ENCODE results near the gene ENTPD1.
"Not testable (repeated sequence)": the region's sequence is repeated elsewhere in the genome, so short reads cannot be mapped to it uniquely, and the experiment has no call there.

Gene ENTPD1

DNA sequence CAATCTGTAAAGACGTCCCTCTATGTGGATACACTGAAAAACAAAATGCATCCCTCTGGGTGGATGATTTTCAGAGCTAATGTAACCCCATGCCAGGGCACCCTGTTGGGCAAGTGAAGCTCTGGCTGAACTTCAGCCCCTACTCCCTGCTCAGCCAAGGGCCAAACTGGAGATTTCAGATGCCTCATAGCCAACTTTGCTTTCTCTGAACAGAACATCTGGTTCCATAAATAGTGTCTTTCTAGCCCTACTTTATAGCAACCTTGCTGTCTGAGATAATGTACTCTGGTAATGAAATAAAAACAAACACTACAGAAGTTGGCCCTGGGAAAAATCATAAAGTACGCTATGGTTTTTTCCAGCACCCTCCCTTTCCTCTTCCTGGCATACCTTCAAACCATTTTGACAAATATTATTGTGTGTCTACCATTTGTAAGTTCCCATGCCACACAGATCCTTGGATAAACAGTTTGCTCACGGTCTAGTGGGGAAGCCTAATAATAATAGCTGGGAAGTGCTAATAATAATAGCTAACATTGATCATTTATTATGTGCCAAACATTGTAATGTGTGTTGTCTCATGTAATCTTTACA is 3.4 kb downstream of the ENTPD1 start:
- DNase-seq: no peak

DNA sequence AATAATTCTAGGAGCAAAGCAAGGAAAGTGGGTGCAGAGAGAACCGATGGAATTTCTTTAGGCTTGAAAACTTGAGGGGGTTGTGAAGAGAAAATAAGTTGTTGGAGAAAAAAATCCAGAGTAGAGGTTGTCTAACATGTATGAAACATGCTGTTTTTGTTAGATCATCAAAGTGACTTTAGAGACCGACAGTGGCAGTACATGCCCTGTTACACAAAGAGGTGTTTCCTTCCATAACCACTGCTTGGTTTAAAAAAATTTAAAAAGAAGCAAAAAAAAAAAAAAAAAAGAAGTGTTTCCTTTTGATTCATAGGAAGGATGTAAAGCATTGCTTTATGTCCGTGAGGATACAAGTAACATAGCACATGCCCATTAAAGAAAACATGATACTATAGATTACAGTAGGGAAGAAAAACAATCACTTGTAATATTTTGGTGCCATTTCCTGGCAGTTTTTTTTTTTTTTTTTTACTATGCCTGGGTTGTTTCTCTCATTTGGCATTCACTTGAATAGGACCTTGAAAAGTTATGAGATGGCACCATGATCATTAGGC is 6.1 kb downstream of the ENTPD1 start:
- DNase-seq: no peak

DNA sequence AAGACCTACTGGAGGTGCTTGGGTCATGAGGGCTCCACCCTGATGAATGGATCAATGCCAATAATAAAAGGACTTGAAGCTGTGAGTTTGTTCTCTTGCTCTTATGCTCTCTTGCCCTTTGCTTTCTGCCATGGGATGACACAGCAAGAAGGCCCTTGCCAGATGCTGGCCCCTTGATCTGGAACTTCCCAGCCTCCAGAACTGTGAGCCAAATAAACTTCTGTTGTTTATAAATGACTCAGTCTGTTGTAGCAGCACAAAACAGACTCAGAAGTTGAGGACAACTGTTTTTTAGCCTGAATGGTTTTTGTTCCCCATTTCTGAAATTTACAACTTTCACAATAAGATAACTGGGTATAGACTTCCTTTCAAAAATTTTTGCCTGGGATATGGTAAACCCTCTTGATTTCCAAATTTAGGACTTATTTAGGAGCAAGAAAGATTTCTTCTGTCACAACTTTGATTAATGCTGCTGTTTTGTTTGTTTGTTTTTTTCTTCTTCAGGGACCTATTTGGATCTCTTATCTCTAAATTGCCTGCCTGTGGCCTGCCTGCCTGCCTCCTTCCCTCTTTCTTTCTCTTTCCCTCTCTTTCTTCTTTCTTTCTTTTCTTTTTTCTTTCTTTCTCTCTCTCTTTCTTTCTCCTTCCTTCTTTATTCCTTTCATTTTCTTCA is 12.1 kb downstream of the ENTPD1 start:
- DNase-seq: no peak

DNA sequence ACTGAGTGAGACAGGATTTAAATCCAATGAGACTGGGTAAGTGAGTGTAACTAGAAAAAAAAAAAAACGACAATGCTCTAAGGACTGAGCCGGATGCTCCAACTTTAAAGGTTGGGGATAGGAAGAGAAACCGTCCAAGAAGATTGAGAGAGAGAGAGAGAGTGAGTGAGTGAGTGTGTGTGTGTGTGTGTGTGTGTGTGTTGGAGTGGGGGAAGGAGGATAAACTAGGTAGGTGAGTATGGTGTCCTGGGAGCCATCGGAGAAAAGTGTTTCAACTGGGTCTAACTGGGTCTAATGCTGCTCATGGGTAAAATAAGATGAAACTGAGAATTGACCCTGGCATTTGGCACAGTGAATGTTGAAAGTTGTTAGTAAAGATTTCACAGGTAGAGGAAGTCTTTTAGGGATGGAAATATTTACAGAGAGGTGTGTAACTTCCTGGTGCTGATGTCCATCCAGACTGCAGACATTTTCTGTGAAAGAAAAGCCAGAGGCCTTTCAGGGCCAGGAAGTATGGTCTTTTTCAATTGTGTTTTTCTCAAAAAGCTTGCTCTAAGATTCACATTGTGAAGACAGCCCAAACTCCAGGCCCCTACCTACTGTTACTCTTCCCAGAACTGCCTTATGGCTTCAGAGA is 14.2 kb downstream of the ENTPD1 start:
- DNase-seq: no peak

DNA sequence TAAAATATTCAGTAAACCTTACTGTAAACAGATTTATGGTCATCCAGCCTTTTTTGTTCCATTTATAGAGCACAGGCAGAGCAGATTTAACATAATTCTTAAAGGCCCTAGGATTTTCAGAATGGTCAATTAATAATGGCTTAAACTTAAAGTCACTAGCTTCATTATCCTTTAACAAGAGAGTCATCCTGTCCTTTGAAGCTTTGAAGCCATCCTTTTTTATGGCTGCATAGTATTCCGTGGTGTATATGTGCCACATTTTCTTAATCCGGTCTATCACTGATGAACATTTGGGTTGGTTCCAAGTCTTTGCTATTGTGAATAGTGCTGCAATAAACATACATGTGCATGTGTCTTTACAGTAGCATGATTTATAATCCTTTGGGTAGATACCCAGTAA is 17.5 kb downstream of the ENTPD1 start:
- DNase-seq: not testable (repeated sequence)

DNA sequence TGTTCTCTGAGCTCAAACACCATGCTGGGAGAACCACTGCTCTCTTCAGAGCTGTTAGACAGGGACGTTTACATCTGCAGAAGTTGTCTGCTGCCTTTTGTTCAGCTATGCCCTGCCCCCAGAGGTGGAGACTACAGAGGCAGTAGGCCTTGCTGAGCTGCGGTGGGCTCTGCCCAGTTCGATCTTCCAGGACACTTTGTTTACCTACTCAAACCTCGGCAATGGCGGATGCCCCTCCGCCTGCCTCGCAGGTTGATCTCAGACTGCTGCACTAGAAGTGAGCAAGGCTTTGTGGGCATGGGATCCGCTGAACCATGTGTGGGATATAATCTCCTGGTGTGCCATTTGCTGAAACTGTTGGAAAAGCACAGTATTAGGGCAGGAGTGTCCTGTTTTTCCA is 21.7 kb downstream of the ENTPD1 start:
- not testable (repeated sequence) for DNase-seq

DNA sequence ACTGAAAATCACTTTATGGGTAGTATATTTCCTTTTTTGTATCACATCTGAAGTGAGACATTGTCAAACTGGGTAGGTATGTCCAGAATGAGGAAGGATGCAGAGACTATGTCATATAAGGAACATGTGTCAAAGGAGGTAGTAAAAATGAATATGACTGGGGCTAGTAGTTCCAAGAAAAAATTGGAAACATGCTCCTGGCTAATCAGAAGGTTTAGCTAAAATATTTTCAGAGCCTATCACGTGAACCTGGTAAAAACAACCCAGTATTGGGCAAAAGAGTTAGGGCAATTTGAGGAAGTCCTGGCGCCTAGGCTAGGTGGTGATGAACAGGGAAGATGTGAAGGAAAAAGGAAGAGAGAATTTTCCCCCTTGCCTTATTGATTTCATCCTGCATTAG is 26.4 kb downstream of the ENTPD1 start:
- no peak for DNase-seq

DNA sequence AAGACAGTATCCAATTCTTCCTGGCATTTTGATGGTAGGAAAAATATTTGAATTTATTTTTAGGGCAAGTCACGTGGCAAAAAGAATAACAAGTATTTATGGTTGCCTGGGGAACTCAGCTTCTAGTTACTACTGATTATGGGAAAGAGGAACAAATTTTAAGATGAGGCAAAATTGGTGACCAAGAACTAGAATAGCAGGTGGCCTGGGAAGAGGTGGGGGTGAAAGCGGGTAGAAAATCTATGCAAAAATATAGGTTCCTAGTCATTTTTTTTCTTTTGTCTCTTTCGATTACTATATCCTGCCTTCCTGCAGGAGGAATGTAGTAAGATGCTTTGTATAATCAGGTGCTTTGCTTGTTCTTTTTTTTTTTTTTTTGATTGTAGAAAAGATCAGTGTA is 27.8 kb downstream of the ENTPD1 start:
- no peak for DNase-seq

DNA sequence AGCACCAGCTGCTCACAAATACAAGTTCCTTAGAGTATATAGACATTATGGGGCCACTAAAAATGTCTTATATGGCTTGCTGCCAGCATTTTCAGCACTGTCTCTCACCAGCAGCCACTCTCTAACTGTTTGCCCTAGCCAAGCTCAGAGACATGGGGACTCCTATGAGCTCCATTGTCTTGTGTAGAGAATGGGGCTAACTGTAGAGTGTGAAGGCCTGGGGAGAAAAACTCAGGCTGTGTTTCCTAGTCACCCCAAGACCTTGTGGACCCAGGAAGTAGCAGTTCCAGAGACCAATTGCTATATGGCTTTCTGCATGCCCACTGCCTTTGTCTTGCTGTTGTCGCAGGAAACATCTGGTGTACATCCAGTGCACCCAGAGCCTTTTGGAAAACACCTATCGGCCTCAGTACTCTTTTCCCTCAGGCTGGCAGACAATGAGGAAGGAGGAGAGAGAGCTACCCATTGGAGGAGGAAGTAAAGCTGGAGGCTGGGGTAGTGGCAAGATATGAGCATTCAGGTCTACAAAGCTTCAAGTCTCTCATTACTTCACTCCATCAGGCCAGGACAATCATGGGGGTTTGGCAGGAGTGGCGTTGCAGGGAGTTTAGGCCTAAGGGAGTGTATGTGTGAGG is 28.4 kb downstream of the ENTPD1 start:
- peak; percentile 22 to 78 for DNase-seq

DNA sequence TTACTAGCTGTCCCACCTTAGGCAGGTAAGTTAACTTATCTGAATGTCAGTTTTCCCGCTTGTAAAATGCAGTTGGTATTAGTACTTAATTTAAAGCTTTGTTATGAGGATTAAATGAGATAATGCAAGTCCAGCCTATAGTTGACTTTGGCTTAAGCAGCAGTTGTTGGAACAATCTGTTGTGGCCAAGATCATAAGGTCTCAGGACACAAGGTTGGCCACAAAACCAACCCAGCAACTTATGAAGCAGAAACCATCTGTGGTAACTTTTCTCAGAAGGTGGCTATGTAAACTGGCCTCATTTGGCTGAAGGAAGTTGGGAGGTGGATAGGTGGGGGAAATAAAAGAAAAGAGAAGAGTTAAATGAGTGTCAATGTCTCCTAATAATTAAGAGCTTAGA is 29.4 kb downstream of the ENTPD1 start:
- DNase-seq: no peak

- DNase-seq: peak in 1 of 2 experiments; percentile 20
These were observed 30.1 kb downstream of the ENTPD1 start for GRCh38 chr10:95785942-95786669.

DNA sequence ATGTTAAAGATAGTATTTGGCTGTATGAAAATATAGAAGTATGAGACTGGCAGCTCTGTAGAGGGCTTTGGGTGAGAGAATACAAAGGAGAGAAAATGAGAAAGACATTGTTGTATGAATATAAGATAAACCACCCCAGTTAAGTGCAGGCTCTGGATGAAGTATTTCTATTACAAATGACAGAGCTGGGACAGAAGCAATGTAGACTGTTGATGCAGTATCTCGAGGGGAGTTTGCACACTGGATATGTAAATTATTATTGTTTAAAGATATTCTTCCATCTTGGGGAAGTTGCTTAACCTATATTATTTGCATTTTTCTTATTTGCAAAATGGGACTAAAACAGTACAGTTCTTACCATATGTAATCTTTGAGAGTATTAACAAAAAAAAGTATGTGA is 31.5 kb downstream of the ENTPD1 start:
- DNase-seq: no peak

- no peak for DNase-seq
These were observed 32.9 kb downstream of the ENTPD1 start for GRCh38 chr10:95788830-95789229.

- DNase-seq: no peak
These were observed 33.9 kb downstream of the ENTPD1 start for GRCh38 chr10:95789902-95790301.

DNA sequence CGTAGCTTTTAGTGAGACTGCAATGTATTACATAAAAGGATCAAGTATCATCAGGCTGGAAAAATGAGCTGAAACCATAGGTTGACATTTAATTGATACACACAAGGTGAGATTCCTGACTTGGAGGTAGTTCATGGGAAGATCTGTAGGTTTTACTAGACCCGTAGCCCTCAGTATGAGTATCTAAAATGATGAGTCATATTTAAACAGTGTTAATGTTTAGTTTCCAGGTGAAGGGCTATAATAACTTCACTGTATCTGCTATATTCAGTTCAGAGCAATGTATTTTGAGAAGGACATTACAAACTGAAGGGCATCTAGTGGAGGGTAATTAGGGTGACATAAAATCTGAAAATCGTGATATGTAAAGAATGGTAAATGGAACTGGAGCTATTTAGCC is 35.0 kb downstream of the ENTPD1 start:
- no peak for DNase-seq

GRCh38 chr10:95791425-95791979 is 35.5 kb downstream of the ENTPD1 start:
- no peak for DNase-seq

DNA sequence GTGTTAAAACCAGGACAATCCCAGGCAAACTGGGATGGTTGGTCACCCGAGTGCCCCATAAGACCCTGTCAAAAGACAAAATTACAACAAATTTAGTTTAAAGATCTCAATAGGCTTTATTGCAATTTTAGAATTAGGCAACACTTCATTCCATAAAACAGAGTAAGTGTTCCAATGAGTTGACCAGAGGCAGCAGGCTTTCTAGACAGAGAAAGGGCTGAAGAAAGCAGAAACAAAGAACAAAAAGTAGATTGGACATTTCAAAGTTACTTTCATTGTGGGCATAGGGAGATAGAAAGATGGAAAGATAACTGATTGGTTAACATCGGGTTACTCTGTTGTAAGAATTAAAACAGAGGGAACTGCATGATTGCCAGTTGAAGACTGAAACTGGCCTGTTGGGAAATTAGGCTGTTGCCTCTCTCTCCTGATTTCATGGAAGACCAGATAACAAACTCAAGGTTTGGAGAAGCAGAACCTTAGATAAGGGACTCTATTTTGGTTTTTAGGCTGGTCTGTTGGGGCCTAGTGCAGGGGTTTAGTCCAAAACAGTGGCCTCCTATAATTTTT is 36.3 kb downstream of the ENTPD1 start:
- DNase-seq: no peak

DNA sequence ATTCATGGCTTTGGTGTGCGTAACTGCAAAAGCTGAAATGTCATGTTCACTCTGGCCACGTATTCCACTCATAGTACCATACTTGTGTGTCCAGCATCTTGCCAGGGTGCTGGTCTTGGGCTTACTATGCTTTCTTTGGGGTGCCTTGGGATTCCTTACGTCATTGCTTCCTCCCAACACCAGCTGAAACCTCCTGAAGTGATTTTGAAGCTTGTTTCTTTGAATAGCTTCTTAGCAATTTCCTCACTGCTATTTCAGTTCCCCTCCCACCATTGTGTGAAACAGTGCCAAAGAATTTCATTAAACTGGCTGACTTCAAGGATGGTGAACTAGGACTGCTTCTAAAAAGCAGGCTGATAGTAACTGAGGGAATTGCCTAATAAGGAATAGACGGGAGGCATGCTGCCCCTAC is 36.9 kb downstream of the ENTPD1 start:
- DNase-seq: no peak

GRCh38 chr10:95793401-95794045 is 37.6 kb downstream of the ENTPD1 start:
- DNase-seq: no peak

DNA sequence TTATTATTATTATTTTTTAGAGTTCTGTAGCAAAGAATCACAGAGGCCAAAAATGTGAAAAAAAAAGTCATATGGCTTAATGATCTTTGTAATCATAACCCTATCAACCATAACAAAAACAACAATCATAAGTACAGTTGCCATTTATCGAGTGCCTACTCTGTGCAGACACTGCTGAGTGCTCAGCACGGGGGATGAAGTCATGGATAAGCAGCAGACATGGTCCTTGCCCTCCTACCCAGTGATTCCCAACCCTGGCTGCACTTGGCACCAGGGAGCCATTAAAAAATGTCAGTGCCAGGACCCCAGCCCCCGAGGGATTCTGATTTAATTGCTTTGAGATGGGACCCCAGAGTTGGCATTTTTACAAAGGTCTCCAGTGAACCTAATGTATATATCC is 38.2 kb downstream of the ENTPD1 start:
- no peak for DNase-seq

DNA sequence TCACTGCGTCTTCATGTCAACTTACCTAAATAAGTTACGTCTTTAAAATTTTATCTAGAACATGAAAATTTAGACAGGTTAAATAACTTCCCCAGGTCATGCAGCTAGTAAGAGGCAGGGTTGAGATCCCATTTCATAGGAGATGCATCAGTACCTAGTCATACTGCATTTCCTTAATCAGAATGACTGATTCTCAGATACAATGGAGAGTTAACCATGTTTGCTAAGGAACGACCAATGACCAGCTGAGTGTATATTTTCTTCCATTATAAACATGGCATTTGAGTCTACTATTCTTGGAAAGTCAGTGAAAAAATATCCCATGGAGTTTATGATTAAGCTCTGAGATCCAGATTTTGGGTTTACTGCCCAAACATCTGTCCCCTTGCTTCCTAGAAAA is 39.6 kb downstream of the ENTPD1 start:
- no peak for DNase-seq

DNA sequence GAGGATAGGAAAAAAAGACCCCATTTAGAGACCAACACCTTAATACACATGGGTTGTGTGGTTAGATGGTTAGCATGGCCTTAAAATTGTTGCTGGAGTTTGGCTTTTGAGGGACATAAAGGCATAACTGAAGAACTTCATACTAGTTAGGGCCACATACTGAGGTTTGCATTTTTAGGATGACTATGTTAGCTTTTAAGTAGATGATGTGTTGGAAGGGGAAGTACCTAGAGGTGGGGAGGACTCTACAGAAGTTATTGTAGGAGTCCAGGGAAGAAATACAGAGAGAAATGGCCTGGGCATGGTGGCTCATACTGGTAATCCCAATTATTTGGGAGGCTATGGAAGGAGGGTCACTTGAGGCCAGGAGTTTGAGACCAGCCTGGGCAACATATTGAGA is 40.5 kb downstream of the ENTPD1 start:
- no peak for DNase-seq
